GM12878 (cell line): Measurements from ENCODE around the gene DUSP15. TPM values are rescaled to one million over a fixed set of nuclear protein-coding genes. Genes with fewer than 3 reads are reported as not detected.

Experiments used
- ATAC-seq: fragments of 200-7000 bp; cut with Tn5 transposase; 3 replicates; pipeline ENCODE4 v1.9.1; 2020; ENCODE audit warnings: mild to moderate bottlenecking, moderate library complexity
- BruUV-seq: library from RNA; stranded (reverse); fragments of 400-500 nt; replicated peaks from 2 replicates; lab custom pipeline; 2021; lab: Mats Ljungman, UMichigan
- CTCF ChIA-PET: fragments of 300-600 bp; sonication (Branson Sonifier 250); formaldehyde crosslinking; extraction: SDS; loops from one replicate; lab custom pipeline; 2021; ENCODE audit warnings: inconsistent platforms; lab: Yijun Ruan, JAX
- POLR2A ChIA-PET: fragments of 350-600 bp; formaldehyde crosslinking; extraction: SDS; loops from one replicate; lab custom pipeline; 2021; ENCODE audit warnings: inconsistent platforms; lab: Charles Lee
- RAD21 ChIA-PET: fragments of 300-600 bp; sonication (Branson Sonifier 250); formaldehyde crosslinking; loops from one replicate; lab custom pipeline; 2023; ENCODE audit warnings: antibody characterized with exemption; ENCODE audit not compliant: unreplicated experiment; lab: Charles Lee
- SMC1A ChIA-PET: fragments of 300-600 bp; sonication (Branson Sonifier 250); formaldehyde crosslinking; loops from one replicate; lab custom pipeline; 2023; ENCODE audit not compliant: unreplicated experiment, uncharacterized antibody; lab: Charles Lee
- DNase-seq: peaks from one replicate; pipeline ENCODE4 v3.0.0-alpha.2; 2011; ENCODE audit warnings: low read depth, low spot score
- FAIRE-seq: peaks from 3 replicates; lab custom pipeline; 2011; peaks lifted over from hg19 to GRCh38; lab: Jason Lieb, UNC
- H2AFZ ChIP-seq: 2 replicates; pipeline ENCODE4 v1.6.0; 2011; ENCODE audit warnings: low read depth, low read length, control low read depth; ENCODE audit not compliant: control insufficient read depth
- H3K27ac ChIP-seq: 2 replicates; pipeline ENCODE4 v1.5.1; 2011; ENCODE audit warnings: control low read depth; ENCODE audit not compliant: control insufficient read depth, insufficient read depth
- H3K27me3 ChIP-seq, 2 experiments: replicated peaks in 1 of 2; 2 replicates each; pipeline versions ENCODE4 v1.6.0 to v1.6.1; 2011; ENCODE audit warnings: low read length in 1 of 2; ENCODE audit not compliant: control insufficient read depth in 2 of 2, insufficient read depth in 2 of 2
- H3K36me3 ChIP-seq, 2 experiments: 2 replicates each; pipeline ENCODE4 v1.5.1; 2011; ENCODE audit warnings: low read length in 1 of 2; ENCODE audit not compliant: control insufficient read depth in 2 of 2, insufficient read depth in 2 of 2
- H3K4me1 ChIP-seq: 2 replicates; pipeline ENCODE4 v1.6.1; 2011; ENCODE audit warnings: mild to moderate bottlenecking, low read length, moderate library complexity, mixed read lengths; ENCODE audit not compliant: control insufficient read depth, insufficient read depth
- H3K4me2 ChIP-seq: 2 replicates; pipeline ENCODE4 v1.6.0; 2011; ENCODE audit warnings: control low read depth; ENCODE audit not compliant: control insufficient read depth, insufficient read depth
- H3K4me3 ChIP-seq: fragments of 200-600 bp; sonication (generic); 2 replicates; pipeline ENCODE4 v1.5.1; 2016
- H3K79me2 ChIP-seq: 2 replicates; pipeline ENCODE4 v1.6.0; 2011; ENCODE audit warnings: low read length; ENCODE audit not compliant: control insufficient read depth, insufficient read depth
- H3K9ac ChIP-seq: 2 replicates; pipeline ENCODE4 v1.8.0; 2011; ENCODE audit warnings: low read length, control low read depth, mixed read lengths; ENCODE audit not compliant: control insufficient read depth, insufficient read depth
- H3K9me3 ChIP-seq: replicated peaks from 3 replicates; pipeline ENCODE4 v1.5.1; 2011; ENCODE audit warnings: mild to moderate bottlenecking, low read length; ENCODE audit not compliant: control insufficient read depth, insufficient read depth
- H4K20me1 ChIP-seq: 2 replicates; pipeline ENCODE4 v1.6.0; 2011; ENCODE audit not compliant: control insufficient read depth, insufficient read depth
- CREM ChIP-seq: IDR thresholded peaks from 2 replicates; pipeline ENCODE4 v1.6.1; 2014; ENCODE audit warnings: antibody characterized with exemption, low read depth
- EED ChIP-seq: sonication (generic); IDR thresholded peaks from 2 replicates; pipeline ENCODE4 v1.6.1; 2016; ENCODE audit warnings: antibody characterized with exemption, low read depth
- KLF5 ChIP-seq: fragments of 450-650 bp; IDR thresholded peaks from 2 replicates; pipeline ENCODE4 v1.6.1; 2014; ENCODE audit warnings: mild to moderate bottlenecking; ENCODE audit not compliant: partially characterized antibody
- MEF2A ChIP-seq: IDR thresholded peaks from 2 replicates; pipeline ENCODE4 v1.6.1; 2011; ENCODE audit warnings: low read depth, mild to moderate bottlenecking, low read length, moderate library complexity; ENCODE audit not compliant: insufficient read depth
- MEF2B ChIP-seq: fragments of 450-650 bp; IDR thresholded peaks from 2 replicates; pipeline ENCODE4 v1.6.1; 2018; ENCODE audit warnings: mild to moderate bottlenecking, moderate library complexity; ENCODE audit not compliant: partially characterized antibody, poor library complexity, severe bottlenecking
- POLR2AphosphoS5 ChIP-seq: IDR thresholded peaks from 2 replicates; pipeline ENCODE4 v1.6.1; 2011; ENCODE audit warnings: mild to moderate bottlenecking, low read length, inconsistent platforms
- RCOR1 ChIP-seq: conservative IDR thresholded peaks from 2 replicates; pipeline ENCODE4 v1.6.1; 2012; ENCODE audit warnings: low read depth, low read length, improper control_type of control experiment
- RELB ChIP-seq: fragments of 450-650 bp; IDR thresholded peaks from 2 replicates; pipeline ENCODE4 v1.6.1; 2017; ENCODE audit warnings: low read depth, mild to moderate bottlenecking, moderate library complexity
- SRF ChIP-seq, 2 experiments: IDR thresholded peaks; 2 replicates each; pipeline ENCODE4 v1.6.1; 2011; ENCODE audit warnings: low read depth in 2 of 2, low read length in 2 of 2, mild to moderate bottlenecking in 1 of 2, moderate library complexity in 1 of 2
- STAT1 ChIP-seq: fragments of 450-650 bp; conservative IDR thresholded peaks from 2 replicates; pipeline ENCODE4 v1.6.1; 2014; ENCODE audit warnings: antibody characterized with exemption, mild to moderate bottlenecking
- TAF1 ChIP-seq: IDR thresholded peaks from 2 replicates; pipeline ENCODE4 v1.6.1; 2011; ENCODE audit warnings: mild to moderate bottlenecking, low read depth, low read length, borderline replicate concordance
- YY1 ChIP-seq: IDR thresholded peaks from 2 replicates; pipeline ENCODE4 v1.6.1; 2011; ENCODE audit warnings: low read depth, mild to moderate bottlenecking, low read length
- ZBED1 ChIP-seq: IDR thresholded peaks from 2 replicates; pipeline ENCODE4 v1.6.1; 2016; ENCODE audit warnings: borderline replicate concordance
- WGBS: methylation state at CpG from one replicate; pipeline ENCODE4 v1.1.6; 2016; ENCODE audit warnings: low lambda C conversion rate; ENCODE audit not compliant: insufficient replicate concordance, insufficient coverage; ENCODE audit errors: missing lambda C conversion rate; 5-methylcytosine and 5-hydroxymethylcytosine counted together
- in situ Hi-C: fragments of 300-500 bp; cut with MboI; formaldehyde crosslinking; loops from 9 replicates; pipeline ENCODE4 v1.14.3; 2018; ENCODE audit warnings: mixed read lengths
- intact Hi-C: fragments of 100-400 bp; cut with micrococcal nuclease; formaldehyde crosslinking; loops from one replicate; pipeline ENCODE4 v1.14.2; 2022; ENCODE audit not compliant: unreplicated experiment
- polyA plus RNA-seq, 11 experiments: library from polyadenylated mRNA; depleted of rRNA in 4 of 11; unstranded in 6 of 11; stranded (reverse) in 5 of 11; fragments of >200 nt; fragmentation: Nextera tagmentation in 4 of 11; fragmentation: Illumina TruSeq in 1 of 11; extraction: Ambion mirVana in 4 of 11; extraction: Trizol in 1 of 11; gene quantifications; 1 replicate in 1 of 11; 2 replicates in 10 of 11; pipeline versions ENCODE4 v1.2.1 to v1.2.3, GENCODE V29; 2011 to 2016; ENCODE audit warnings: inconsistent platforms in 2 of 11, missing spikeins in 2 of 11, low read depth in 1 of 11
- total RNA-seq, 4 experiments: library from RNA; depleted of rRNA in 3 of 4; stranded (reverse); fragments of >200 nt in 3 of 4; fragmentation: Illumina TruSeq in 1 of 4; extraction: Trizol in 1 of 4; gene quantifications; 2 replicates each; pipeline versions ENCODE4 v1.2.1 to v1.2.3, GENCODE V29; 2013 to 2021
- TF ChIP-seq, protein P1 (sequence below): fragments of 450-650 bp; IDR thresholded peaks from 2 replicates; pipeline ENCODE4 v1.6.1; 2018; ENCODE audit warnings: mild to moderate bottlenecking, low read depth, moderate library complexity; ENCODE audit not compliant: partially characterized antibody

The DUSP15 gene
- total and polyA plus RNA-seq, 10 of the 15 experiments (the other 5 are each of a cell fraction or from before 2014, with no cell fraction given), result 0.06 to 2.5 (median 0.67) TPM; not detected in 1

GRCh38 chr20:31872406-31872805 is 2.1 kb upstream of the DUSP15 start:
- intact Hi-C loops (no loop called here), in situ Hi-C loops (no loop called here)
- Histone ChIP-seq H3K27ac (no peak overlapping the region), H3K4me3 (no peak overlapping the region), H3K9ac (no peak overlapping the region), H3K27me3 (peaks cover 6 to 13% of the 10 kb centered on the region in 2 experiments), H3K36me3 (no peaks in the 10 kb centered on the region), H3K4me1 (peaks cover 13% of the 10 kb centered on the region), H4K20me1 (no peaks in the 10 kb centered on the region), H3K4me2 (no peak overlapping the region), H2AFZ (no peak overlapping the region), H3K79me2 (no peaks in the 10 kb centered on the region), H3K9me3 (no peaks in the 10 kb centered on the region)
- TF ChIP-seq EED (no peak), RCOR1 (no peak), ZBED1 (no peak), CREM (no peak), POLR2AphosphoS5 (no peak), YY1 (no peak), KLF5 (no peak), TAF1 (no peak), MEF2A (no peak), MEF2B (no peak), RELB (no peak), STAT1 (no peak), SRF (IDR thresholded peaks at IDR 0.05; ENCODE audit: low read depth in 2 of 2, low read length in 2 of 2) (no peak)
- TF ChIP-seq, protein P1, sequence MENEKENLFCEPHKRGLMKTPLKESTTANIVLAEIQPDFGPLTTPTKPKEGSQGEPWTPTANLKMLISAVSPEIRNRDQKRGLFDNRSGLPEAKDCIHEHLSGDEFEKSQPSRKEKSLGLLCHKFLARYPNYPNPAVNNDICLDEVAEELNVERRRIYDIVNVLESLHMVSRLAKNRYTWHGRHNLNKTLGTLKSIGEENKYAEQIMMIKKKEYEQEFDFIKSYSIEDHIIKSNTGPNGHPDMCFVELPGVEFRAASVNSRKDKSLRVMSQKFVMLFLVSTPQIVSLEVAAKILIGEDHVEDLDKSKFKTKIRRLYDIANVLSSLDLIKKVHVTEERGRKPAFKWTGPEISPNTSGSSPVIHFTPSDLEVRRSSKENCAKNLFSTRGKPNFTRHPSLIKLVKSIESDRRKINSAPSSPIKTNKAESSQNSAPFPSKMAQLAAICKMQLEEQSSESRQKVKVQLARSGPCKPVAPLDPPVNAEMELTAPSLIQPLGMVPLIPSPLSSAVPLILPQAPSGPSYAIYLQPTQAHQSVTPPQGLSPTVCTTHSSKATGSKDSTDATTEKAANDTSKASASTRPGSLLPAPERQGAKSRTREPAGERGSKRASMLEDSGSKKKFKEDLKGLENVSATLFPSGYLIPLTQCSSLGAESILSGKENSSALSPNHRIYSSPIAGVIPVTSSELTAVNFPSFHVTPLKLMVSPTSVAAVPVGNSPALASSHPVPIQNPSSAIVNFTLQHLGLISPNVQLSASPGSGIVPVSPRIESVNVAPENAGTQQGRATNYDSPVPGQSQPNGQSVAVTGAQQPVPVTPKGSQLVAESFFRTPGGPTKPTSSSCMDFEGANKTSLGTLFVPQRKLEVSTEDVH, result no peak
- no peak for FAIRE-seq
- POLR2A ChIA-PET, result interaction anchor here (0.6 to 6.1 kb wide), 2 partner anchors 8 to 126 kb away, joined by 3 to 31 read pairs; no protein-coding TSS in a partner anchor
- no peak for ATAC-seq
- RAD21 ChIA-PET, result interaction anchor here (1.5 kb wide), 2 partner anchors 23 to 79 kb away, joined by 4 to 7 read pairs; partner anchors contain the start of gene PDRG1
- WGBS, result 28% methylated on average over 6 of the region's 6 CpGs
- CTCF ChIA-PET, result interaction anchor here (0.6 to 4.0 kb wide), 6 partner anchors 8 to 219 kb away, joined by 3 to 26 read pairs (median 6); partner anchors contain the start of gene PDRG1
- DNase-seq, result no peak
- SMC1A ChIA-PET, result interaction anchor here (1.0 to 2.6 kb wide), 5 partner anchors 9 to 51 kb away, joined by 3 to 11 read pairs (median 5); no protein-coding TSS in a partner anchor
- BruUV-seq, result no TSS peak
